Raji (cell line): ENCODE measurements around the gene SALL3.

Experiments
- POLR2A ChIP-seq: IDR thresholded peaks from 2 replicates; pipeline ENCODE4 v1.6.1; 2011; ENCODE audit warnings: low read depth, low read length, control low read depth; ENCODE audit not compliant: insufficient read depth

SALL3 gene

GRCh38 chr18:79005653-79006052 is 26.0 kb downstream of the SALL3 start:
- no peak for TF ChIP-seq POLR2A

GRCh38 chr18:79006106-79006795 is 26.6 kb downstream of the SALL3 start:
- no peak for TF ChIP-seq POLR2A

GRCh38 chr18:79007440-79007839 is 27.8 kb downstream of the SALL3 start:
- TF ChIP-seq POLR2A = no peak

- no peak for TF ChIP-seq POLR2A
Measured at GRCh38 chr18:79008356-79008940, 28.8 kb downstream of the SALL3 start.

- TF ChIP-seq POLR2A = no peak
Measured at GRCh38 chr18:79010802-79011201, 31.2 kb downstream of the SALL3 start.

GRCh38 chr18:79011300-79011870 is 31.8 kb downstream of the SALL3 start:
- TF ChIP-seq POLR2A = no peak

- TF ChIP-seq POLR2A = no peak
Measured at GRCh38 chr18:79013869-79014268, 34.3 kb downstream of the SALL3 start.

GRCh38 chr18:79018911-79019310 is 39.3 kb downstream of the SALL3 start:
- no peak for TF ChIP-seq POLR2A

GRCh38 chr18:79019881-79020280 is 40.3 kb downstream of the SALL3 start:
- TF ChIP-seq POLR2A = no peak

GRCh38 chr18:79022603-79023002 is 43.0 kb downstream of the SALL3 start:
- no peak for TF ChIP-seq POLR2A

GRCh38 chr18:79026491-79026890 is 46.9 kb downstream of the SALL3 start:
- no peak for TF ChIP-seq POLR2A

GRCh38 chr18:79030680-79031079 is 51.1 kb downstream of the SALL3 start:
- TF ChIP-seq POLR2A = no peak

GRCh38 chr18:79042276-79042675 is 62.7 kb downstream of the SALL3 start:
- TF ChIP-seq POLR2A = no peak

GRCh38 chr18:79043288-79043687 is 63.7 kb downstream of the SALL3 start:
- no peak for TF ChIP-seq POLR2A

- TF ChIP-seq POLR2A = no peak
Measured at GRCh38 chr18:79046522-79046921, 66.9 kb downstream of the SALL3 start.

- no peak for TF ChIP-seq POLR2A
Measured at GRCh38 chr18:79047556-79048244, 68.1 kb downstream of the SALL3 start.
